GM21360 (cell line): ENCODE results near the gene TEX54.
"Not testable (repeated sequence)": the region's sequence is repeated elsewhere in the genome, so short reads cannot be mapped to it uniquely, and the experiment has no call there.

Experiments used
- ATAC-seq: cut with Tn5 transposase; IDR thresholded peaks from one replicate; pipeline ENCODE4 v1.9.1; 2021; ENCODE audit warnings: mild to moderate bottlenecking, moderate library complexity; ENCODE audit not compliant: unreplicated experiment

Gene TEX54

GRCh38 chr11:62835336-62835735 lies 2.7 kb upstream of the TEX54 start:
- no peak for ATAC-seq

- peak; percentile 67 for ATAC-seq
Measured at GRCh38 chr11:62831520-62832335, 913 bp downstream of the TEX54 start, which contains the start of gene STX5. Gene STX5 (minus strand): TSS chr11:62832051. CDS start chr11:62831243, 808 bp downstream.

- no peak for ATAC-seq
Measured at GRCh38 chr11:62830904-62831519, 1.6 kb downstream of the TEX54 start.

GRCh38 chr11:62828130-62828529 lies 4.5 kb downstream of the TEX54 start:
- not testable (repeated sequence) for ATAC-seq

GRCh38 chr11:62823677-62824076 lies 9.0 kb downstream of the TEX54 start:
- no peak for ATAC-seq

- ATAC-seq = no peak
Measured at GRCh38 chr11:62817129-62817528, 15.5 kb downstream of the TEX54 start.

GRCh38 chr11:62816557-62816956 lies 16.1 kb downstream of the TEX54 start:
- no peak for ATAC-seq

- no peak for ATAC-seq
Measured at GRCh38 chr11:62811659-62812058, 21.0 kb downstream of the TEX54 start.

GRCh38 chr11:62810748-62811147 lies 21.9 kb downstream of the TEX54 start:
- no peak for ATAC-seq

- ATAC-seq = no peak
Measured at GRCh38 chr11:62806611-62807121, 26.0 kb downstream of the TEX54 start.

- ATAC-seq = no peak
Measured at GRCh38 chr11:62805961-62806441, 26.6 kb downstream of the TEX54 start.

- ATAC-seq = peak; percentile 78
Measured at GRCh38 chr11:62805076-62805892, 27.4 kb downstream of the TEX54 start, which contains the start of gene NXF1. Gene NXF1 (minus strand): TSS chr11:62805440. CDS start chr11:62805356, 84 bp downstream.

GRCh38 chr11:62804310-62805075 lies 28.1 kb downstream of the TEX54 start:
- ATAC-seq = peak; percentile 8

- no peak for ATAC-seq
Measured at GRCh38 chr11:62801071-62801470, 31.6 kb downstream of the TEX54 start.

- no peak for ATAC-seq
Measured at GRCh38 chr11:62799486-62799885, 33.2 kb downstream of the TEX54 start.

- no peak for ATAC-seq
Measured at GRCh38 chr11:62796281-62796680, 36.4 kb downstream of the TEX54 start.

GRCh38 chr11:62794201-62794775 lies 38.4 kb downstream of the TEX54 start:
- no peak for ATAC-seq

- ATAC-seq = no peak
Measured at GRCh38 chr11:62792202-62792575, 40.5 kb downstream of the TEX54 start.

GRCh38 chr11:62791501-62792201 lies 41.0 kb downstream of the TEX54 start, which contains the start of gene TMEM223:
Gene TMEM223 (minus strand): TSS chr11:62792006. CDS start chr11:62791994, 12 bp downstream.
- peak; percentile 58 for ATAC-seq
